HG02759 (cell line): ENCODE results near the gene UVRAG.
A peak's percentile ranks its signal among the peaks of the same experiment; 100 is the strongest.

Source experiments
- ATAC-seq: cut with Tn5 transposase; IDR thresholded peaks from one replicate; pipeline ENCODE4 v1.9.1; 2021; ENCODE audit warnings: mild to moderate bottlenecking, moderate library complexity; ENCODE audit not compliant: unreplicated experiment

UVRAG gene

DNA sequence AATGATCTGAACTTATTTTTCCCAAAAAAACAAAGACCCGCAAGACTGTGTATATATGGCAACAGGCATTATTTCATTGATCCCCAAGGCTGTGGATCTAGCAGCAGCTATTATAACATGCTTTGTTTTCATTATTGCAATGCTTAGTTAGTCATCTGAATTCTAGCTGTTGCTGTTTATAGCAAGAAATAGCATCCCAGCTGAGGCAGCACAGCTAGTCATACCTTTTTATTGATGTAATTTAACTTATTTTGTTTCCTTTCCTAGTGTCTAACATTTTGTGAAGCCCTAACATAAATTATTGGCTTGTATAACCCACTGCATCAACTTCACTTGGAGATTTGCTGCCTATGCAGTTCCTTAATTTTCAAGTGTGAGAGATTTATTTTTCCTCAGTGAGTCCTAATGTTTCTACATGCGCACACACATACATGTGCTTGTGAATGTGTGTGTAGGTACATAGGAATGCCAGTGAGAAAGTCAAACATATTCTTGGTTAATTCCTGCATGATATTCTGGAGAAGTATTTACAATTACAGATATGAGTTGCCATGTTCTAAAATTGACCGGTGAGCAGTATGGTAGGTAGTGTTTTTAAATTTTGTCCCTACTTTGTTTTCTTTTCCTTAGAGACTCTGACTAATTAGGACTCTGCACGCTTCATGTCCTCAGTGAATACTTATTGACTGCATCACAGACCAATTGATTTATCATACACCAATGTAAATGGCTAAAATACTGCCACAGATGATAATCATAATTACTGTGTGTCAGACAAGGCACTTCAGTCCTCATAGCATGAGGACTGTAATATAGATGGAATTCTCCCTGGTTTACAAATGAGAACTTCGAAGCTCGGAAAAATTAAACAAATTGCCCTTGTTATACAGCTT lies 272.0 kb downstream of the UVRAG start:
- no peak for ATAC-seq

DNA sequence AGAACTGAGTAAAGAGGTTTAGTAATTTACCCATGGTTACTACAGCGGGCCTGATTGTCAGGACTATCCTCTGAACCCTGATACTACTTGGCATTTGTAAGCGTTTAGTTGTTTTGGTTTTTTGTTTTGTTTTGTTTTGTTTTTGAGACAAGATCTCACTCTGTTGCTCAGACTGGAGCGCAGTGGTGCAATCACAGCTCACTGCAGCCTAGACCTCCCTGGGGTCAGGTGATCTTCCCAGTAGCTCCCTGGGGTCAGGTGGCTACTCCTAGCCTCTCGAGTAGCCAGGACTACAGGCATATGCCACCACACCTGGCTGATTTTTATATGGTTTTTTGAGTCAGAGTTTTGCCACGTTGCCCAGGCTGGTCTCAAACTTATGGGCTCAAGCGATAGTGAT lies 272.7 kb downstream of the UVRAG start:
- ATAC-seq, result no peak

DNA sequence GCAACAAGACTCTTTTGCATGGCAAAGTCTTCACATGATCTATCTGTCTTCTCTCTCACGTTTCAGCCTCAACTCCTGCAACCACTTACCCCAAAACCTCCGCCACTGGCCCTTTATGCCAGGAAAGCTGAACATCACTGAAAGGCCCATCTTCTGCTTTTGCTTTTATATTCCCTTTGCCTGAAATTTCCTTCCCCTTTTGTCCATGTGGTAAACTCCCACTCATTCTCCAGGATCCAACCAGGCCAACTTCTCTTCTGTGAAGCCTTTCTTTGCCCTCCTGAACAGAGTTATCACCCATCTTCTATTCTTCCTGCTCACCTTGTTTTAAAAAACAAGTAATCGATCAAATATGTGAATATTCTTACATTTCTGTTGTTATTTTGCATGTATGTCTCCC lies 273.5 kb downstream of the UVRAG start:
- no peak for ATAC-seq

DNA sequence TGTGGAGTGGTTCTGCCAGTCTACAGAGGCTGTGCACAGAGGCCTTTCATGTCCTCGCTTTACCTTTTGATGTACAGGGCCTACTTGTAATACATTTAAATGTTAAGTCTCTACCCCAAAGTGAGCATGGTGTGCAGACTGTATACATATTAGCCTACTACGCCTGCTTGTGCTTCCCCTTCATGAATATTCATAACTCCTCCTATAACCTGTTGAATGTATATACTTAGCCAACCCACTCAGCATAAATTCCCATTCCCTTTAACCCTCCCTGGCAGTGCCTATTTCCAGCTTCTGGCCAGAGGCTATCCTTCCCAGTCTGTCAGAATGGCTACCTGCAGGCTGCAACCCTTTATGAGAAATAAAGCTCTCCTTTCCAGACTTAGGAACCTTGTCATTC lies 275.2 kb downstream of the UVRAG start:
- no peak for ATAC-seq

DNA sequence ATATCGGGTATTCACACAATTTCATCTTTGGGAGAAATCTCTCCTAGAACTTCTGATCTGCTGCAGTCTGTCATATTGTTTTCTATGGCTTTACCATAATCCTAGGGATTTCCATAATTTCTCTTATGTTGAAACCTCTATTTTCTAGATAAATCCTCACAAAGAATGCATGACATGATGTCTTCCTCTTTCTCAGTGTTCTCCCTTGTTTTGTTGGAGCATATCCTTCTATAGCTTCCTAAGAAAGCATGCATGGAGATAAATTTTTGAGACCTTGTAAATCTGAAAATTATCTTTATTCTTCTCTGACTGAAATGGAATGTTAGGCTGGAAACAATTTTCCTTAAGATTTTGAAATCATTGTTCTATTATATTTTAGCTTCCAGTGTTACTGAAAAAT lies 275.8 kb downstream of the UVRAG start:
- no peak for ATAC-seq

DNA sequence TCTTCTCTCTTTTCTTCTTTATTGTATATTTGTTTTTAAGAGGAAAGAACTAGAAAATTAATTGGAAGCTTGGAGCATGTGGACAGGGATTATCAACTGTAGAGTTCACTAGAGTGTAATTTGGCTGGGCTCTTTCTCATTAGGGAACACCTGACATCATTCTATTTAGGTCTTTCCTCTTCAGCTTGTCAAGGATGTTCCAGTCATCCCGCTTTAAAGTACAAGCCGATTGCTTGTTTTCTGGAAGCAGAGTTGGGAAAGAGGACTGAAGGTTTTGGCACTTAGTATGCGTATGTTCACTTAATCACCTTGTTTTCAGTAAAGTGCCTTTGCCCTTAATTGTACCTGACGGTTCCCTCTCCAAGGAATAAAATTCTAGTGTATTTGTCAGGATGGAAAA lies 279.7 kb downstream of the UVRAG start:
- no peak for ATAC-seq

DNA sequence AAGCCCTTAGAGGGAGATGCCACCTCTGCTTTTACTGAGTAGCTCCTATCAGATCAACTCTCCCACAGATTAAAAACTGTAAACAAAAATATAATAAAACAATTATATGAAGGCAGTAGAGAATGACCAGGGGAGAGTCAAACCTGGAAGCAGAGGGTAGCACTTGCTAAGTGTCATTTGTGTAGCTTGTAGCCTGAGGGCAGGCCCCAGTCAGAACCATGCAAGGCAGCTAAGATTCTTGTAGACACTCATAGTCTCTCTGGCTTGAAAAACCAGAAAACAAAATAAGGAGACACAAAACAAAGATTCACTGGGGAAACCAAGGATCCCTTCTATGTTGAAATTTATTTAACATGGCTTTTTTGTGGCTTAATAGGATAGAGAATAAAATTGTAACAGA lies 280.9 kb downstream of the UVRAG start:
- no peak for ATAC-seq

DNA sequence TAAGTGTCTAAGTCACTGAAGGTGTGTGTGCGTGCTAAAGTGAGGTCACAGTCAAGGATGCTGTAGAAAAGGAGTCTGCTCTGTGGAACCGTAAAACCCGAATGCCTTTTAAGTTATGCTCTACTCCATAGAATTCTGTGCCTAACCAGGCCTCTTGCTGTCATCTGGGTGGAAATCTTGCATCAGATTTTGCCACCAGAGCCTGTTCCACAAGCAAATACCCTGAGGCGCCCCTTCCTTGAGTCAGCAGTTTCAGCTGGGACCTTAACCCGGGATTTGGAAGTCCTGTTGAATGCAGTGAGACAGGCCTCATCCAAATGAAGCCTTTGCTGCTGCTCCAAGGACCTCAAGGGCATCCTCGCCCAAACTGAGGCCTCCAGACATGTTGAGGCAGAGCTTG lies 281.5 kb downstream of the UVRAG start:
- ATAC-seq, result no peak

DNA sequence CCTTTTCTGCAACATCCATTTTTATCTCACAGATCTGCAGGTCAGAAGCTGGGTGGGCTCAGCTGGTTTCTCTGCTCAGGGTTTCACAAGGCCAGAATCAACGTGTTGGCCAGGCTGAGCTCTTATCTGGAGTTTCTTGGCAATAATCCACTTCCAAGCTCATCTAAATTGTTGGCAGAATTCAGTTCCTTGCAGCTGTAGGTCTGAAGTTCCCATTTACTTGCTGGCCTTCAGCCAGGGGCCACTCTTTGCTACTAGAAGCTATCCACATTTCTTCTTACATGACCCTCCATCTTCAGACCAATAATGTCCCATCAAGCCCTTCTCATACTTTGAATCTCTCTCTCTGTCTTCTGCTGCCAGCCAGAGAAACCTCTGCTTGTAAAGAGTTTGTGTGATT lies 287.8 kb downstream of the UVRAG start:
- no peak for ATAC-seq

DNA sequence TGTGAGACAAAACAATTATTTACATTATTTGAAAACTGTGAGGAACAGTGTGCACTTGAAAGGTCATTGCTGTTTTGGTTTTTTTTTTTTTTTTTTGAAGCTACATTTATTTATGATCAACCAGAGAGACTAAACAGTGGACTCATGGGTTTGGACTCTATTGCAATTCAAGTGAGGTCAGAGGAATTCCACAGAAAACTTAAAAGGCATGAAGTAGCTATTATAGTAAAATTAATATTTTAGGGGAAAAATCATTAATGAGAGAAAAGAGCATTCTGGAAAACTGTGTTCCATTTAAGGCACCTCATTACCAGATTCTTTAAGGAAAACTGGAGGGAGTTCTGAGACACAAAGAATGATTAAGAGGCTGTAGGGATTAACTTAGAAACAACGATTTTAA lies 288.4 kb downstream of the UVRAG start:
- ATAC-seq, result no peak

DNA sequence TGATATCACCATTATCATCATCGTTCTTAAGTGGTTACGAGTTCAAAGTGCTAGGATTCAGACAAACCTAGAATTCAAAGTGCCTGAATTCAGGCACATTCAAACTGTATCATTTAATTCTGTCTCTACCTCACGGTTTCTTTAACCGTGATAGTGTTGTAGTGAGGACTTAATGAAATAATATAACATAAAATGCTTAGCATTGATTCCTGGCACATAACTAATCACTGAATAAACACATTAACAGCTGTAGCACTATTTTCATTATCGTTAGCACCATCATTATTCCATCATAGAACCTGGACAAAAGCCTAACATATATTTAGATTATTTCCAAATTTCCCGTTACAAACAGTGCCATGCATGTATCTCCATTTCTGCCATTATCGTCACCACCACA lies 289.3 kb downstream of the UVRAG start:
- ATAC-seq, result no peak

DNA sequence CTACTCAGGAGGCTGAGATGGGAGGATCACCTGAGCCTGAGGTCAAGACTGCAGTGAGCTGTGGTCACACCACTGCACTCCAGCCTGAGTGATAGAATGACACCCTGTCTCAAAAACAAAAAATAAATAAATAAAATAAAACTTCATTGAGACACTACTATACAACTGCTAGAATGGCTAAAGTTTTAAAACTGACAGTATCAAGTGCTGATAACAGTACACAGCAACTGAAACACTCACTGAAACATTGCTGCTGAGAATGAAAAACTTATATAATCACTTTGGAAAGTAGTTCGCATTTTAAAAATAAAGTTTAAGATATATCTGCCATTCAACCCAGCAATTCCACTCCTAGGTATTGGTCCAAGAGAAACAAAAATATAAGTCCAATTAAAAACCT lies 290.6 kb downstream of the UVRAG start:
- ATAC-seq, result no peak

DNA sequence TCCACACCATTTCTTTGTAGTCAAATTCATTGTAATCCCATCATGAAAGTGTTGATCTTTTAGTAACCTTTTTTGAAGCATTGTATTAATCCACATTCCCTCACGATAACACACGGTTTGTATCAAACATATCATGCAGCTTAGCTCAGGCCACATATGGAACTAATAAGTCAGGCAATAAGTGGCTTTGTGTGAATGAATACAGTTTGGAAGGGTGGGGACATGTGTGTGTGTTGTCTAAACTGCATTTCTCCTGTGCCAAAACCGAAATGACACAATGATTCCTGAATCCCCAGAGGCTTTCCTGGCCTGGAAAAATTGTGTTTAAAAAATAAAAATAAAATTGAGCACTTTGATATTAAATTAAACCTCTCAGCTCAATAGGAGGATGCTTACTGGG lies 293.0 kb downstream of the UVRAG start:
- no peak for ATAC-seq

DNA sequence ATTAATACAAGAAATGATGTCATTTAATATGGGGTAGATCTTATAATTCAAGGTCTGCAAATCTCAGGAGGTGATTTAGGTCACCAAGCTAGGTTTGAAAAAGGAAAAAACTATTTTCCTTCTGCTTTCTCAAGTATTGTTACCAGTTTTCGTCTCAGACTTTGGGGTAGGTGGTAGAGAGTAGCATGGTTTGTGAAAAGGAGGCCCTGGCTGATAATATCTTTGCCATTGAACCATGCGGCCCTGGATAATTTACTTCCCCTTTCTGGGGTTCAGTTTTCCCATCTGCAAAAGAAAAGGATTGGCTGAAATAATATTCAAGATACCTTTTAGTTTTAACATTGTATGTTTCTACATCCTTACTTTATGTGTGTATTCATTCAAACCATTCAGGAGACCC lies 299.2 kb downstream of the UVRAG start:
- no peak for ATAC-seq

DNA sequence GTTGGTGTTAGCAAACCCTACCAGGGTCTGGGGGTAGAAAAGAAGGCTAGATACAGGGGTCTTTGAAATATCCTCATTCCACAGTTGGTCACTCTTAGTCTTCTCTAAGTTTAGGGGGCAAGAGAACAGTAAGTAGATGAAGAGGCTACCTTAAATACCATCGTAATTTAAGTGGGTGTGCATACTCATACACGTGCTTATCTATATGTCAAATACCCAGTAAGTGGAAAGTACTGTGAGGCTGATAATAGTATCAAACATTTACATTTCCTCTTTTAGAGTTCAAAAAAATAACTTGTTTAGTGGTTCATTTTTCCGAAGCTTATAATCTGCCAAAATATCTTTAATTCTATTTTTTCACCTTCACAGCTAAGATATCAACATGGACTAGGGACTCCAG lies 300.5 kb downstream of the UVRAG start:
- no peak for ATAC-seq

DNA sequence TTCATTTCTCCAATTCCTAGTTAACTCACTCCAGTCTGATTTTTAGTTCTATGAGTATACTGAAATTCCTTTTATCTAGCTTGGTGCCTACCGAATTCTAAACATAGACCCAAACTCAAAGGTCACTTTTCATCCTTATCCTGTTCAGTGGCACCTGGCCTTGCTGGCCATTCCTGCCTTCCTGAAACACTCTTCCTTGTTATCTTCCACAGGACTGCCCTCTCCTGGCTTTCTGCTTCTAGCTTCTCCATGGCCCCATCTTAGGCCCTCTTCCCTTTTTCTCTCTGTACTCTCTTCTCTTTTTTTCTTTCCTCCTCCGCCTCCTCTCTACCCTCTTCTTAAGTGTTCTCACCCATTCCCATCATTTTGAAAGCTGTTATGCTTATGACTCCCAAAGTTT lies 304.0 kb downstream of the UVRAG start:
- ATAC-seq, result no peak

DNA sequence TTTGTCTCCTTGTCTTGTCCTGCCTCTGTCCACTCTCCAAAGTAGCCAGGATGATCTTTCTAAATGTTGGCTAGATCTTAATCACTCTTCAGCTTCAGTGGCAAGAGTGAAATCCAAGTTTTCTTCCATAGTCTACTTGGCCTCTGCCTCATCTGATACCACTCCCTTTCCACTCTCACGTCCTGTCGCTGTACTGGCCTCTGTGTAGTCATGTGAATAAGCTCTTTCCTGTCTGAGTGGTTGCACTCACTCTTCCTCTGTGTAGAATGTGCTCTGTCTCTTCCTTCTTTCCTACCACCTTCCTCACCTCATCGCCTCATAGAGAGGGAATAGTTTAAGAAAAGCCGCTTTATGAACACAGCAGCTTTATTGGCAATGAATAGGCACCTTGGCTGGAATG lies 304.8 kb downstream of the UVRAG start:
- ATAC-seq, result no peak

DNA sequence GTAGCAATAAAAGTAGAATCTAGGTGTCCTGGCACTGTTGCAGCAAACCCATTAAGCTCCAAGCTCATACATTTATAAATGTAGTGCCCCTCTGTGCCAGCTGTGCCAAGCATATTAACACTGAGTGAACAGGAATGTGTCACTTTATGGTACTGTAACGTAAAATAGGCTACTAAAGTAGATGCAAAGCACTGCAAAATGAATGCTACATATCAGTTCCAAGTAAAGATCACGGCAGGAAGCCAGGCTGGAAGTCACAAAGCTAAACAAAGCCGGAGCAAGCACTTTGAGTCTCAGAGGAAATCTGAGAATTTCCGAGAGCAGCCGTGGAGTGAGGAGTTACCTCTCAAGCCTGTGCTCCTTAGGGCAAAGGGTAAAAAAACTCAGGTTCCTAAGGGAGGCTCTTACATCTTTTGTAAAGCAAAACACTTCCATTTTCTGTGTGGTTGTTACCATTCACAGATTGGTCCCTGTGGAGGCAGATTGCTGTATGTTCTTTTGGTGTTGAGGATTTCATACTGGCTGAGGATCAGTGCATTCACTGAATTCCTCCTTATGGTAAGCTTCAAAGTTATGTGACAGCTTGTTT lies 305.6 kb downstream of the UVRAG start:
- ATAC-seq, result no peak

DNA sequence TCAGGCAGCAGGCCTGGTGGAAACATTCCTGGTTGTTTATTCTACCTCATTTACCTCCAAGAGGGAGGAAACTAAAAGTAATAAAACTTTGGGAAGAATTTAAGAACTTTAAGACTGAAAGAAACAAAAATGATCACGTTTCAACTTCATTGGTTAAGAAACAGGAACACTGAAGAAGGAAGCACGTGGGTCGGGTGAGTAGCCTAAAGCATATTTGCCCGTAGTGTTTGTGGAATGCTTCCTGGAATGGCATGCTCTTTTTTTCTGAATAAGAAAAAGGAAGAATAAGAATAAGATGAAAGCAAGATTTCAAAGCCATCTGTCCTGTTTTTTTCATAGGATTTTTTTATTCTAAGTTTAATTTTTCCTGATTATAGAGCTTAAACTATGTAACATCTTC lies 308.2 kb downstream of the UVRAG start:
- ATAC-seq, result no peak

DNA sequence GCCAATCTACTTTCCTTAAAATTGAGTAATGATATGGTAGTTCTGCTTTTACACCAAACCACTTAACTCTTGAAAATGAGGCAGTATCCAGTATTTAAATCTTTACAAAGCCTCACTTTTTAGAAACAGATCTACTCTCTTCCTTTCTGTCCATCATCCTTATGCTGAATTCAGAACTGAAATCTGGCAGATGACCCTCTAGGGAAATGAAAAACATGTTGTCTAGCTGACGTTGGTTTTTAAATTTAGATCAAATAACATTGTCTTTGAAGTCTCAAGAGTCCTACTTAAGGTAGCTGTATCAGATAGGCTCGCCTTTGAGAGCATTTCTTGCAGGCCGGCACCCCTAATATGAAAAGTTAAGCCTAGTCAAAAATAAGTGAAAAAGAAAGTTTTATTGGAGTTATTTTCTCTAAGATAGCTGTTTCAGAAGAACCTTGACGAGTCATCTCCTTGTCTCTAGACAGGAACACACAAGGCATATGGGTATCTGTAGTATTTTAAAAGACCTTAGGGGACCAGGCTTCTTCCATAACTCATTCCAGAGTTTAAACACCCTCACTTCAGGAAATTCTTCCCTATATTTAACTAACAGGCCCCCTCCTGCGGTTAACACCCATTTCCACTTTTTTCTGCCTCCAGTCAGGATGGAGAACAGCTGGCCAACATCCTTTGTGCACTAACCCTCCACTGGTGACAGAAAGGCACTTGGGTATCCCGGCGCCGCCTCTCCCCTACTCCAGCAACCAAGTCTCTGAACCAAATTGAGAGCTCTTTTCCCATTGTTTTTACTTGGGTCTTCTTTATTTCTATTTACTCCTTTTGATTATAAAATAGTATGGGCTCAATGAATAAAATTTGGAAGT lies 310.1 kb downstream of the UVRAG start:
- ATAC-seq, result peak; percentile 66

DNA sequence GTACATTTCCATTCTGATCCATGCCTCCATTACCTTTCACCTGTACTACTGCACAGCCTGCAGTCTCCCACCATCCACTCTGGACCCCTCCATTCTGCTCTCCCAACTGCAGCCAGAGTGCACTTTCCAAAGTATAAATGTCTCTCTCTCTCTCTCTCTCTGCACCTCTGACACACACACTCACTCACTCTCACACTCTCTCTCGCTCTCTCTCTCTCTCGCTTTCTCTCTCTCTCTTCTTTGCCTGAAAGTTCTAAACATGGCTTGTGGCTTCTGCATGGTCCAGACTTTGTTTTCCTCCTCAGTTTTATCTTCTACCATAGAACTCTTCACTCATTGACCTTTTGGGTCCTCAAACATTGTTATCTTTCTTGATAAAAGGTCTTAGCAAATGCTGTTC lies 314.7 kb downstream of the UVRAG start:
- ATAC-seq, result no peak

DNA sequence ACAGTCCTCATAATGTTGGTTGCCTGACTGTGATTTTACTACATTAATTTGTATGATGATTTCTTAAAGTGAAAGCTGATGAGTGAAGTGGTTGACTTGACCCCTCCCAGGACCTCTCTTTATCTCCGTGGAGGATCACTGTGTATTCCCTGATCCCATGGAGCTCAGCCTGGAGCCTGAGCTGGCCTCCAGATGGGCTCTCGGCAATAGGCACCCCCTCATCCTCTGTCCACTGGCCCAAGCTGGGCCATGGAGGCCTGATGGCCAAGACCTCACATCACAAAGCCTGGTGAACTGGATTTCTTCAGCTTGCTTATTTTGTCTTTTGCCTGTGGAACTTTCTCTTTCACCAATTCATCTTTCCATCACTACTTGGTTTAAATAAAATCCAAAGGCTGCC lies 316.1 kb downstream of the UVRAG start:
- ATAC-seq, result no peak
